OCI-M2 (cell line): ENCODE results near the gene CD63.
A peak's percentile ranks its signal among the peaks of the same experiment; 100 is the strongest.
"Not testable (repeated sequence)": the region's sequence is repeated elsewhere in the genome, so short reads cannot be mapped to it uniquely, and the experiment has no call there.

Experiments used
- DNase-seq: peaks from one replicate; lab custom pipeline; 2025; ENCODE audit not compliant: unreplicated experiment; lab: John Stamatoyannopoulos, UW

The CD63 gene, protein sequence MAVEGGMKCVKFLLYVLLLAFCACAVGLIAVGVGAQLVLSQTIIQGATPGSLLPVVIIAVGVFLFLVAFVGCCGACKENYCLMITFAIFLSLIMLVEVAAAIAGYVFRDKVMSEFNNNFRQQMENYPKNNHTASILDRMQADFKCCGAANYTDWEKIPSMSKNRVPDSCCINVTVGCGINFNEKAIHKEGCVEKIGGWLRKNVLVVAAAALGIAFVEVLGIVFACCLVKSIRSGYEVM

DNA sequence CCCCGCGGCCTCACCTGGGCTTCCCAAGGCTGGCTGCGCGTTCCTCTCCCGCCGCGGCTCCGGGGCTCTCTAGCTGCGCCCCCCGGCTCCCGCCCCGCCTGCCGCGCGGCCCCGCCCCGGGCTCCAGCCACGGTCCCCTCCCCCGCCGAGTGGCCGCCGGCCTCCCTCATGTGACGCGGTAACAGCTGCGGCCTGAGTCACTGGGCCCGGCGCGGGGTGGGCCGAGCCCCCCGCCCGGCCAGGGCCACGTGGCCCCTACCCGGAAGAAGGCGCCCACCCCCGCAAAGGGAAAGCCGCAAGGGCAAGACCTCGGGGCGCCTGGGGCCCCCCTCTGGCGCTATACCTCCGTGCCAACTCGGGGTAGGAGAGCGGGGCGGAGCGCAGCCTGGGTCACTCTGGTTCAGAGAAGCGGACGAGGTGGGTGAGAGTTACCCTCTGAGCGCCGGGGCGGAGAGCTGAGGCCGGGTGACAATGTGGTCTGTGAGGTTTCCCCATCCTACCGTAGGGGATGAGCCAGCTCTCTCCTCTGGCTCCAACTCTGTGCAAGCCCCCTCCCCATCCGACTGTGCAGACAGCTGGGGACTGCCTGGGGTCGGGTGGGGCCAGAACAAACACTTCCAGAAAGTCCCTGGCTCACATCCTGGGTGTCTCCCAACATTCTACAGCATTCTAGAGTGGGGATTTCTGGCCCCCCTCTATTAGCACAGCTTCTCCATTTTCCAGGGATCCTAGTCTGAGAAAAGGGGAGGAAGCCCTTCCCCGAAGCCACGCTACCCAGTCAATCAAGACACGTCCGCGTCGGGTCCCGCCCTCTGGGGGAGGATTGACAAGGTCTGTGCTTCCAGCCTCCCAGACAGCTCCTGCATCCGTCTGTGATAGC lies at the start of gene CD63:
Gene CD63 (minus strand): TSS at position 71 of the 880 bp plus-strand sequence. CDS start 668 bp downstream, outside the sequence.
- peak; percentile 67 for DNase-seq

DNA sequence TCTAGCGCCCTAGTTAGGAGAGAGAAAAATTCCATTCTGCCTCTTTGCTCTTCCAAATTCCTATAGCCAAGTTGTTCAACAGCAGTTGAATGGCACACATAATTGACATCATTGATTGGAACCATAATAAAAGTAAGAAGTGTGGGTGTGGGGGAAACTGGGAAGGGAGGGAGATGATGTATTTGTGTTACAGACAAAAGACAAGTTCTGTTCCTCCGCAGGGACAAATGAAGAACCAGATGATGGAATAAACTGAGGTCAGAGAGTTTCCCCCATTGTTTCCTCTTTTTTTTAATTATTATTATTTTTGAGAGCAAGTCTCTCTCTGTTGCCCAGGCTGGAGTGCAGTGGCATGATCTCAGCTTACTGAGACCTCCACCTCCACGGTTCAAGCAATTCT lies 49.0 kb upstream of the CD63 start:
- no peak for DNase-seq

DNA sequence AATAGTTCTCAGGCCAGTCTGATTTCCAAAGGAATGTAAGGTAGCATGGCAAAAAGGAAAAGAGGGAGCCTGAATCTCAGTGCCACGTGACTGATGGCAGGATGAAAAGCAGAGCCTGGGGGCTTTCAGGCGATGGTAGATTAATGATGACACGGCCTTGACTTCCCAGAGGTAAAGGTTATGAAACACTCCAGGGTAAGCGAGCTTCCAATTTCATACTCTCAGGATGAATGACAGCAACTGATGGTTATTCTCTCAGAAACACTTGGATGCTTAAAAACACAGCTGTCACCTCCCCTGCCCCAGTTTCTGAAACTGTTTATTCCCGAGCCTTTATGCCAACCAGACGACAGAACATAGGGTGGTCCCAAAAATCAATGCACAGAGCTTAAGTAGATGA lies 42.9 kb upstream of the CD63 start:
- DNase-seq = no peak

DNA sequence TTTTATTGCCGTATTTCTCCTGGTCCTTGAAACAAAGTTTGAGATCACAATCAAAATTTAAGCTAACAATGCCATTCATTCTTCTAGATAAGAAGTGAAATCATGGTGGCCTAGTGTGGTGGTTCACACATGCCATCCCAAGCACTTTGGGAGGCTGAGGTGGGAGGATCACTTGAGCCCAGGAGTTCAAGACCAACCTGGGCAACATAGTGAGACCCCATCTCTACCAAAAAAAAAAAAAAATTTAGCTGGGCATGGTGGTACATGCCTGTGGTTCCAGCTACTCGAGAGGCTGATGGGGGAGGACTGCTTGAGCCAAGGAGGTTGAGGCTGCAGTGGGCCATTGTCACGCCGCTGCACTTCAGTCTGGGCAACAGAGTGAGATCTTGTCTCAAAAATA lies 38.3 kb upstream of the CD63 start:
- no peak for DNase-seq

DNA sequence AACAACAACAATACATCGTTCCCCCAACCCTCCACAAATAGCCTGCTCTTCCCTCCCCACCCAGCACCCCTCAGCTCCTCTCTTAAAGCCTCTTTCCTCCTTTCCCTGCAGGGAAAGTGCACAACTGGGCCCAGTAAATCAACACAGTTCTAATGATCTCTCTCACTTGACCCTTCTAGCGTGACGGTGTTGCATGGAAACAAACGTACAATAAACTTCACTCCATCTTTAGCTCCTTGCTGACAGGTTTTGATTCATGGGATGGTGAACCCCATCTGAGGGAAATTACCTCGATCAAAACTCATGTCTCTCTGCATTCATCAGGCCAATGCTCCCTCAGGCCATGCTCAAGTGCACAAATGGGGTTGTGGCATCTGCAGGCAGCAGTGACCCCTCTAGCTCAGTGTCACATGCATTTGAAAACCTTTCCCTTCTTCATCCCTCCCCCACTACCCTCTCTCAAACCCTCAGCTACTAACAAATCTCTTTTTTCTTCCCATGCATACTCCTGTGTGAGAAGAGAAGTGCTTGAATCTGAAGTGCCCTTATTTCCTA lies 37.0 kb upstream of the CD63 start:
- DNase-seq = no peak

DNA sequence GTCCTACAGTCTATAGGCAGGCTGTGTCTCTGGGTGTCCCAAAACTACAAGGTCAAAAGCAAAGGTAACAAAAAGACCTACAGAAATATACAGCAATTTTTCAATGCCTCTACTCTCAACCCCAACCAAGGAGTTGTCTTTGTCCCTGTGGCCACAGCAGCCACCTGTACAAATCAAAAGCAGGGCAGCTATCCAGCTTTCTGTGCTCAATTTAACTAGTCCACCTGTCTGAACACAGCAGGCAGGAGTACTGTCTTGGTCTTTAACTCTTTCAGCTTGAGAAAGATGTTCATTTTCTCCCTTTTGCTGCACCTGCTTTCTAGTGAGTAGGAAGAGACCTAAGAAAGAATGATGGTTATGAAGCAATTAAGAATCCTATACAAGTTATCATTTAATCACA lies 33.8 kb upstream of the CD63 start:
- DNase-seq = no peak

DNA sequence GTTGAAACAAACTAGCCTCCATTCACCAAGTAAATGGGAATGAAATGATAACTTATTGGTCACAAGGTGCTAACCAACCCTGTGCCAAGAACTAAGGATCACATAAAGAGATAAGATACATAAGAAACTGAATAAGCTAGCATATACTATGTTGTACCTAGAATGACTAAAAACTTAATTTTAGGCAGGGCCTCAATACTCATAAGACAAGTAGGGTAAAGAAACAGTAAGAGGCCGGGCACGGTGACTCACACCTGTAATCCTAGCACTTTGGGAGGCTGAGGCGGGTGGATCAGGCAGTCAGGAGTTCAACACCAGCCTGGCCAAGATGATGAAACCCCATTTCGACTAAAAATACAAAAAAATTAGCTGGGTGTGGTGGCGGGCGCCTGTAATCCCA lies 31.9 kb upstream of the CD63 start:
- no peak for DNase-seq

DNA sequence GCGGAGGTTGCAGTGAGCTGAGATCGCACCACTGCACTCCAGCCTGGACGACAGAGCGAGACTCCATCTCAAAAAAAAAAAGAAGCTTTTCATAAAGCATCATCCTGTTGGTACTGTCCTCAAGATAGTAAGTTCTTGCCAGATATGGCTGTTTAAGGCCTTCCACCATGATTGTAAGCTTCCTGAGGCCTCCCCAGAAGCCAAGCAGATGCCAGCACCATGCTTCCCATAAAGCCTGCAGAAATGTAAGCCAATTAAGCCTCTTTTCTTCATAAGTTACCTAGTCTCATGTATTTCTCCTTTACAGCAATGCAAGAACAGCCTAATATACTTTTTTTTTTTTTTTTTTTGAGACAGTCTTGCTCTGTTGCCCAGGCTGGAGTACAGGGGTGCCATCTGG lies 29.8 kb upstream of the CD63 start:
- DNase-seq = not testable (repeated sequence)

DNA sequence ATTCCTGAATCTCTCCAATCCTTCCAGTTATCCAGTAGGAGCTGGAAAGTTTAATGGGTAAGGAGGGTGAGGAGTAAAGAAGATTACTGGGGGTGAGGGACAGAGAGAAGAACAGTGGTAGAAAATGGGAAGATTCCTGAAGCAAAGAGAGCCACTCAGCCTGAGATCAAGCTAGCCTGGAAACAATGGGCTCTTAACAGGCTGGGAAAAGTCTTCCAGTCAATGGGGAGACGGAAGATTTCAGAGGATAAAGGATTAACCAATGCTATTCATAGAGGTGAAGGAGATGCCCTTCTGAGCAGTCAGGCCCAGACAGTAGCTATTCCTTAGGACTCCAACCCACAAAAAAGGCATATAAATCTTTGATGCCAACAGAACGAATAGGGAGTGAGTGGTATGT lies 28.9 kb upstream of the CD63 start:
- no peak for DNase-seq

DNA sequence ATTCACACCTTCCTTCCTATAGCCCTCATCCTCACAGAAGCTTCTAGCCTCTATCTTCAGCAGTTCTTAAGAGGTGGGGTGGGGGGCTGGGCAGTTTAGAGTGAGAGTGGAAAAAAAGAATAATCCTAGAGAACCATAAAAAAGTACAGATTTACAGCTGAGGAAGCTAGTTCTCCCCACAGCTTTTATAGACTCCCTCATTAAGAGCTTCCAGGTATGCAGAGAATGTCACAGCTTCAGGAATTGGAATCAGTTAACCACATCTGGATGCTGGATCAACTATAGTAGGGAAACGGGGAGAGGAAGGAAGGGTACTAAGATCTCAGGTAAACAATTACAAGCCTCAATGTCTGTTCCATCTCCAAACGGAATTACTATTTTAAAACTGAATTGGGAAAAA lies 26.4 kb upstream of the CD63 start:
- no peak for DNase-seq

DNA sequence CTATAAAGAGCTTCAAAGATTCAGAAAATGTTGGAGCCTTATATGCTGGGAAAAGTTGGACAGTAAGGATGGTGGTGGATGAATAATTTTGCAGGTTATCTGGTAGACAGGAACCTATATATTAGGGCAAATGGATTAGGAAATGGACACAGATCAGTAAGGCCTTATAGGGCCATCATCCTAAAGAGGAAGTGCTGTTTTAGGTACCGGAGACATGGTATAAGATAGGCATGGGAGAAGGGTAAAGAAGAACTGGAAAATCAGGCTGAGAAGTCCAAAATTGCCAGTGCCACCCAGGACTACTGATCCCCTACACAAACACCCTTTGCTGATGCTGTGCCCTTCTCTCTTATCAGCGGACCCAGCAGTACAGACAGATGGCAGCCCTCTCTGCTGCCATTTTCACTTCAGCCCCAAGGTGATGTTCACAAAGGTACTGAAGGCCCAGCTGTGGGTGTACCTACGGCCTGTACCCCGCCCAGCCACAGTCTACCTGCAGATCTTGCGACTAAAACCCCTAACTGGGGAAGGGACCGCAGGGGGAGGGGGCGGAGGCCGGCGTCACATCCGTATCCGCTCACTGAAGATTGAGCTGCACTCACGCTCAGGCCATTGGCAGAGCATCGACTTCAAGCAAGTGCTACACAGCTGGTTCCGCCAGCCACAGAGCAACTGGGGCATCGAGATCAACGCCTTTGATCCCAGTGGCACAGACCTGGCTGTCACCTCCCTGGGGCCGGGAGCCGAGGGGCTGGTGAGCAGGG lies 19.6 kb upstream of the CD63 start:
- no peak for DNase-seq

DNA sequence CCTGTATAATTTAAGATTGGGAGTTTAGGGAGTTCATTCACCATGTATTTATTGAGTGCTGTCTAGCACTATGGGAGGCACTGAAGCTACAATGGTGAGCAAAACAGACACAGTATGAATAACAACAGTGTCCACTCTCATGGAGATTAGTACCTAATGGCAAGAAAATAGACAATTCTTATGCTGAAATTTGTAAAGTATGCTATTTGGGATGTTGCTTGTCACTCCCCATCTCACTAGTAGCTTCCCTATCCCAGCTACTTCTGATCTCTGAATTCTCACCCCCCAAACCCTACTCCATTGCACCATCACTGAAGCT lies 18.1 kb upstream of the CD63 start:
- no peak for DNase-seq

DNA sequence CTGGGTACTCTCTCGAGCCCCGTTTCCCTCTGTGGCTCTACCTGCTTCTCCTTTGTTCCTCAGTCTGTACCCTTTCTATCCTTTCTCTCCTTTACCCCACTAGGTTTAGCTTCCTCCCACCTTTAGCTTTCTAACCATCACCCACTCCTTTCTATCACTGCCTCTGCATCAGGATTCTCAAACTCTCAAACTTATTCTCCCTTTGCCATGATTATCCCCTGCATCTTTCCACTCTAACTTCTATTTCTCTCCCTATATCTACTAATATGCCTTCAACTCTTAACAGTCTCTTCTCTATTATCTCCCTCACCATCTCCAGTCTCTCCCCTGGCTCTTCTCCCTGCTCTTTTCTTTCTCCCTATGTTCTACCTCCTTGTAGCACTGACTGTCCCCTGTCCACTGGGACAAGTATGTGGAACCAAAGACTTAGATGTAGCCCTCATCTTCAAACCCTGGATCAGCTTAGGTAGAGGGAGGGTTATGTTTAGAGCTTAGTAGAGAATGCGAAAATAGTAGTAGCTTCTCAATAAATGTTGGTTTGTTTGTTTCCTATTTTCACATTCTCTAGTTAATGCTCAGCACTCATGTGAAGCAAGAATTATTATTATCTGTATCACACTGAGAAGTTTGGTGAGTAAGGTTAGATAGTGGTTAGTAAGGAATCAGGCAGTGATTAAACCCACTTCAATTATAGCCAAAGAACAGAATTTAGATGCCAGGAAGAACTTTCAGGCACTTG lies 17.5 kb upstream of the CD63 start:
- DNase-seq = no peak

DNA sequence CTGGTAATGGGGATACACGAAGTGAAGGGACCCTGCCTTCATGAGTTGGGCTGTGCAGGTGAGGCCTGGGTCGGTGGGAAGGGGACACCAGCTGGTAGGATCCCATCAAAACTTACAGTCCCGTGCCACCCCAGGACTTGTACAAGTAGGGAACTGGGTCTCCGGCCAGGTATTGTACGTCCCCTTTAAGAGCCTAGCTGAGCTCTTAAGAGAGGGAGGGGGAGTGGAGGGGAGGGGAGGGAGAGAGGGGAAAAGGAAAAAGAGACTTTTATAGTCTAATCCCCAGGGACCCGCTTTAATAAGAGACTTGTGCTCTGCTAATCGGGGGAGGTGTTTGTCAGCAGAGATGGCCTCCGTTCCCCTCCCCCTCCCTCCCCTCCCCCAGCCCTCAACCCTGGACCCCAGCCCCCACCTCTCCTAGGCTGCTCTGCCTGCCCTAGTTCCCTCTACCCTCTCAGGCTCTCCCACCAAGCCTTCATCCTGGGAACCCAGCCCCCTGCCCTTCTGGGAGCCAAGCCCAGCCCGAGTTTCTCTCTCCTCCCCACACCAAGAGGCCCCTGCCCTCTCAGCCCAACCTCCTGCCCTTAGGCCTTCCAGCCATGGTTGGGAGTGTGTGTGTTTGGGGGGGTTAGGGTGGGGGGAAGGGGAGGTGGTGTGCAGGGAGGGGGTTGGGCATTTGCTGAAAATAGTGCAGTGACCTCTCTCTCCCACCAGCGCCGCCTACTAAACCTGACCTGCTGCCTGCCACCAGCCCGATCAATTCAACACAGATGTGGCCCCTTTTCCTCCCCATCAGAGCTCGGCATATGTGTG lies 16.8 kb upstream of the CD63 start:
- no peak for DNase-seq

DNA sequence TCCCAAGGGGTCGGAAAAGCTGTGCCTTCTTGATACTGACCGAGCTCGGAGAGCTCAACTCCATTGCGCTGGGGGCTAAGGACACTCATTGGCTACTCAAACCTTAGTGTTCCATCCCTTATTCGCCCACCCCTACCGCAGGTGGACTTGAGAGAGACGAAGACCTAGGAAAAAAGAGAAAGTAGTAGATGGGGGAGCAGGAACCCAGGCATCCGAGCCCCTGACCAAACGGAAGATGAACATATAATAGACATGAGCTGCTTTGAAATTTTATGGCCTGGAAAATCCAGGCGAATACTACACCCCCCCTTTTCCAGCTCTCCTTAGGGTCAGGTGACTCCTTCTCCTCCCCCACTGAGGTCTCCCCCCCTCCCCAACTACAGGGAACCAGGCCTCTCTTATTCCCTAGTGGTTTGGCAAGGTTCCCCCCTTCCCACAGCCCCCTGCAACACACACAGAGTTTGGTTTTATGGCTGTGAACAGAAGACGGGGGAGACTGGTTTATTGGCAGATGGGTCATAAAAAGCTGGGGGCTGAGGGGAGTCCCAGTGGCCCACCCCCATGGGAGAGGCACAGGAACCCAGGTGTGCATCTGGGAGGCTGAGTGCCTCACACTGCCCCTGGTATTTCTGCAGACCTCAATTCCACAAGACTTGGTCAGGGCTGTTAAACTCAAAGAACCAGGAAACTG lies 15.7 kb upstream of the CD63 start:
- no peak for DNase-seq

DNA sequence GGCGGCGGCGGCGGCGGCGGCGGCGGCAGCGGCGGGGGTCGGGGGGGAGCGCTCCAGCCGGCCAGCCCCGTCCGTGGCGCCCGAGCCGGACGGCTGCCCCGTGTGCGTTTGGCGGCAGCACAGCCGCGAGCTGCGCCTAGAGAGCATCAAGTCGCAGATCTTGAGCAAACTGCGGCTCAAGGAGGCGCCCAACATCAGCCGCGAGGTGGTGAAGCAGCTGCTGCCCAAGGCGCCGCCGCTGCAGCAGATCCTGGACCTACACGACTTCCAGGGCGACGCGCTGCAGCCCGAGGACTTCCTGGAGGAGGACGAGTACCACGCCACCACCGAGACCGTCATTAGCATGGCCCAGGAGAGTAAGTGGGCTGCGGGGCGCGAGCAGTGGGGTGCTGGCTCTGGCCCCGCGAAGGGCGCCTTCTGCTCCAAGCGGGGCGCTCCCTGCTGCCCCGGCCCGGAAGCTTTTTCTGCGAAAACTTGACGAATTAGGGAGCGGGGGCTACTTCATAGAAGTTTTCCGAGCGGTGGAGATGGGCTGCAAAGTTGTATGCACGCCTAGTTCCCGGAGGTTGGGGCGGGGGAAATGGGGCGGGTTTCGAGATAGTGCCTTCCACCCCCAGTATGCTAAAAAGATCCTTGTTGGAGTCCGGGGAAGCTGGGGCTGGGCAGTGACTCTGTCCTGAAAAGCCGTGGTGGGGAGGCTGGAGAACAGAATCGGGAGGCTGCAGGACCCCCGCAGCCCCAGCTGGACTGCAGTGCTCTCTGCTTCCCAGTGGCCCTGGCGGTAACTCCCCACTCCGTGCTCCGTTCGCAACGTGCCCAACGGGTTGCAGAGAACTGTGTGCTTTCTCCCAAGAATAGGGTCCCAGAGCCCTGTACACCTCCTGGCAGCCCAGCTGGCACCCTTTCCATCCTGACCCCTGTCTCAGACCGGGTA lies 14.9 kb upstream of the CD63 start:
- DNase-seq = no peak

DNA sequence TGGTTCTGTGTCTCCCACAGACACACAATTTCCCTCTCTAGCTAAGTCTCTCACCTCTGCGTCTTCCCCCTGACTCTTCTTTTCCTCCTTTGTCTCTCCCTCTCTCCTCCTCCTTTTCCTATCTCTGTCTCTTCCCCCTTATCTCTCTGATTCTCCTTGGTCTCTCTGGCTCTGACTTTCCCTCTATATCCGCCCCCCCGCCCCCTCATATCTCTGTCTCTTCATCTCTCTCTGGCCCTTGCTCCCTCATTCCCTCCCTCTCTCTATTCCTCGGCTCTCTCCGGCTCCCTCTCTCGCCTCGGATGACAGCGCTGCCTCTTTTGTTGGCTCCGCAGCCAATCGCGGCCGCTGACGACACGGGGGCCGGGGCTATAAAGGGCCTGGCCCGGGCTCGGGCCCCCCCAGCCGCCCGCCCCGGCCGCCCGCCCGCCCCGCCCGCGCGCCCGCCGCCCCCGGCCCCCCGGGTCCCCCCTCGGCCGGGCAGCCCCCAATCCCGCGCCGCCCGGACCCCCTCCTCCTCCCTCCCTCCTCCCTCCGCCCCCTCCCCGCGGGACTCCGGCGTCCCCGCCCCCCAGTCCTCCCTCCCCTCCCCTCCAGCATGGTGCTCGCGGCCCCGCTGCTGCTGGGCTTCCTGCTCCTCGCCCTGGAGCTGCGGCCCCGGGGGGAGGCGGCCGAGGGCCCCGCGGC lies 14.1 kb upstream of the CD63 start, which contains the start of gene GDF11:
Gene GDF11 (plus strand): TSS at position 404 of the 687 bp plus-strand sequence. CDS start 195 bp downstream, at position 599.
- no peak for DNase-seq
